Liver (tissue), 9 donors: Measurements from ENCODE around the gene SOX14. TPM values are rescaled to one million over a fixed set of nuclear protein-coding genes. Genes with fewer than 3 reads are reported as not detected.

Experiments used
- DNase-seq: peaks from one replicate; pipeline ENCODE4 v3.0.0-alpha.2; 2017; ENCODE audit warnings: low spot score
- H3K27ac ChIP-seq, 2 donors: one replicate each; pipeline ENCODE4 v1.7.0; 2013; ENCODE audit warnings: inconsistent platforms in 2 of 2, low read length in 2 of 2, control low read depth in 1 of 2, low read depth in 1 of 2, mild to moderate bottlenecking in 1 of 2
- H3K27me3 ChIP-seq, 4 donors: one replicate each; pipeline versions ENCODE4 v1.6.1 to v1.7.0; 2013; ENCODE audit warnings: low read length in 3 of 4, inconsistent platforms in 1 of 4, mild to moderate bottlenecking in 1 of 4, moderate library complexity in 1 of 4; ENCODE audit not compliant: control insufficient read depth in 4 of 4, insufficient read depth in 4 of 4
- H3K36me3 ChIP-seq, 4 donors: one replicate each; pipeline versions ENCODE4 v1.6.1 to v1.7.0; 2013; ENCODE audit warnings: low read length in 3 of 4, mild to moderate bottlenecking in 3 of 4, low read depth in 1 of 4, moderate library complexity in 1 of 4; ENCODE audit not compliant: control insufficient read depth in 4 of 4, insufficient read depth in 3 of 4
- H3K4me1 ChIP-seq, 4 donors: one replicate each; pipeline versions ENCODE4 v1.6.1 to v1.7.0; 2013; ENCODE audit warnings: low read length in 3 of 4, mild to moderate bottlenecking in 3 of 4, moderate library complexity in 1 of 4; ENCODE audit not compliant: control insufficient read depth in 4 of 4, insufficient read depth in 4 of 4
- H3K4me3 ChIP-seq, 3 donors: one replicate each; pipeline versions ENCODE4 v1.6.1 to v1.7.0; 2013; ENCODE audit warnings: low read length in 3 of 3, control low read depth in 1 of 3, low read depth in 1 of 3, mild to moderate bottlenecking in 1 of 3
- H3K9ac ChIP-seq, 2 donors: one replicate each; pipeline ENCODE4 v1.7.0; 2013; ENCODE audit warnings: low read length in 2 of 2, mild to moderate bottlenecking in 2 of 2, moderate library complexity in 2 of 2, control low read depth in 1 of 2, low read depth in 1 of 2
- H3K9me3 ChIP-seq, 4 donors: one replicate each; pipeline versions ENCODE4 v1.6.1 to v1.7.0; 2013; ENCODE audit warnings: low read length in 3 of 4; ENCODE audit not compliant: control insufficient read depth in 4 of 4
- ATF3 ChIP-seq: IDR thresholded peaks from 2 replicates; pipeline ENCODE4 v1.6.1; 2016; ENCODE audit warnings: antibody characterized with exemption
- CTCF ChIP-seq: fragments of 150-350 bp; IDR thresholded peaks from 2 replicates; pipeline ENCODE4 v1.5.1; 2017; ENCODE audit warnings: improper control_type of control experiment, low read depth, low read length; ENCODE audit not compliant: missing input control
- EGR1 ChIP-seq, 2 donors: IDR thresholded peaks; 2 replicates each; pipeline ENCODE4 v1.6.1; 2016 to 2018; ENCODE audit warnings: antibody characterized with exemption in 2 of 2, low read depth in 2 of 2
- GABPA ChIP-seq, 2 donors: IDR thresholded peaks in 1 of 2; conservative IDR thresholded peaks in 1 of 2; 2 replicates each; pipeline ENCODE4 v1.6.1; 2016; ENCODE audit warnings: antibody characterized with exemption in 2 of 2, mild to moderate bottlenecking in 1 of 2, moderate library complexity in 1 of 2
- HNF4A ChIP-seq, 2 donors: conservative IDR thresholded peaks; 2 replicates each; pipeline ENCODE4 v1.6.1; 2016; ENCODE audit warnings: antibody characterized with exemption in 2 of 2, mild to moderate bottlenecking in 2 of 2
- HNF4G ChIP-seq: IDR thresholded peaks from 2 replicates; pipeline ENCODE4 v1.6.1; 2016; ENCODE audit warnings: antibody characterized with exemption
- JUND ChIP-seq, 2 donors: IDR thresholded peaks; 2 replicates each; pipeline ENCODE4 v1.6.1; 2016; ENCODE audit warnings: antibody characterized with exemption in 2 of 2
- MAX ChIP-seq: IDR thresholded peaks from 2 replicates; pipeline ENCODE4 v1.6.1; 2016; ENCODE audit warnings: antibody characterized with exemption
- RAD21 ChIP-seq, 2 donors: IDR thresholded peaks; 2 replicates each; pipeline ENCODE4 v1.6.1; 2016; ENCODE audit warnings: antibody characterized with exemption in 2 of 2, mild to moderate bottlenecking in 2 of 2
- REST ChIP-seq: IDR thresholded peaks from 2 replicates; pipeline ENCODE4 v1.6.1; 2016; ENCODE audit warnings: antibody characterized with exemption, mild to moderate bottlenecking
- RXRA ChIP-seq, 2 donors: IDR thresholded peaks; 2 replicates each; pipeline ENCODE4 v1.6.1; 2017 to 2018; ENCODE audit warnings: antibody characterized with exemption in 2 of 2, mild to moderate bottlenecking in 1 of 2
- ZBTB33 ChIP-seq: IDR thresholded peaks from 2 replicates; pipeline ENCODE4 v1.6.1; 2016; ENCODE audit warnings: antibody characterized with exemption
- WGBS: extraction: QIAGEN DNeasy Blood & Tissue Kit; methylation state at CpG from one replicate; pipeline ENCODE4 v1.1.7; 2013; 5-methylcytosine and 5-hydroxymethylcytosine counted together
- polyA plus RNA-seq, 2 donors: library from polyadenylated mRNA; stranded (reverse) in 1 of 2; unstranded in 1 of 2; fragments of 200-250 nt in 1 of 2; fragments of >200 nt in 1 of 2; fragmentation: Nextera tagmentation in 1 of 2; extraction: Ambion mirVana in 1 of 2; gene quantifications; one replicate each; pipeline versions ENCODE4 v1.2.1 to v1.2.3, GENCODE V29; 2013 to 2015
- total RNA-seq, 2 donors: library from RNA; depleted of rRNA; stranded (reverse); fragments of >200 nt; gene quantifications; one replicate each; pipeline ENCODE4 v1.2.3, GENCODE V29; 2014
- donor health status: healthy.
- donor health status: healthy.
- donor health status: healthy.
- donor health status: healthy.
- donor health status: healthy.

SOX14 gene
- total and polyA plus RNA-seq, 4 donors, result not detected

- H3K4me3 ChIP-seq, result peak overlapping the region in 1 of 3 donors; percentile 29
- no peak for DNase-seq
- 5% methylated on average over 40 of the region's 40 CpGs for WGBS
- H3K9ac ChIP-seq, result no peak overlapping the region
- H3K4me1 ChIP-seq, result peaks cover 9 to 36% (median 25%) of the 10 kb centered on the region in 4 donors
- peaks cover 6 to 56% (median 25%) of the 10 kb centered on the region in 4 donors for H3K27me3 ChIP-seq
- H3K27ac ChIP-seq, result no peak overlapping the region
- TF ChIP-seq JUND (IDR thresholded peaks at IDR 0.05) (no peak), ATF3 (no peak), REST (no peak)
- H3K9me3 ChIP-seq, result no peaks in the 10 kb centered on the region
- no peaks in the 10 kb centered on the region for H3K36me3 ChIP-seq
These were observed 6.1 kb downstream of the SOX14 start for GRCh38 chr3:137770066-137770834.

GRCh38 chr3:137770835-137771399 lies 6.8 kb downstream of the SOX14 start:
- Histone ChIP-seq H3K4me1 (peaks cover 9 to 36% (median 25%) of the 10 kb centered on the region in 4 donors), H3K36me3 (no peaks in the 10 kb centered on the region), H3K27me3 (peaks cover 6 to 56% (median 25%) of the 10 kb centered on the region in 4 donors), H3K27ac (no peak overlapping the region), H3K9me3 (no peaks in the 10 kb centered on the region), H3K9ac (no peak overlapping the region), H3K4me3 (peak overlapping the region in 1 of 3 donors; percentile 29)
- no peak for DNase-seq
- no peak for TF ChIP-seq HNF4G
- no peak for TF ChIP-seq RXRA (IDR thresholded peaks at IDR 0.05)
- TF ChIP-seq HNF4A (conservative IDR thresholded peaks at IDR 0.05), result no peak
- TF ChIP-seq MAX, result no peak
- TF ChIP-seq RAD21 (IDR thresholded peaks at IDR 0.05), result no peak
- TF ChIP-seq CTCF, result no peak
- TF ChIP-seq EGR1 (IDR thresholded peaks at IDR 0.05; ENCODE audit: low read depth in 2 of 2), result no peak
- no peak for TF ChIP-seq GABPA (IDR thresholded peaks at IDR 0.05 in 1 of 2, conservative IDR thresholded peaks at IDR 0.05 in 1 of 2)
- no peak for TF ChIP-seq ATF3
- no peak for TF ChIP-seq ZBTB33
- 4% methylated on average over 45 of the region's 45 CpGs for WGBS
